GM10248 (cell line): ENCODE measurements around the gene PPIL4.

ENCODE experiments used
- CTCF ChIA-PET: fragments of 300-600 bp; sonication (Branson Sonifier 250); formaldehyde crosslinking; extraction: SDS; loops from one replicate; lab custom pipeline; 2021; ENCODE audit warnings: antibody characterized with exemption; lab: Yijun Ruan, JAX
- POLR2A ChIA-PET: fragments of 350-650 bp; sonication (Branson Sonifier 250); formaldehyde crosslinking; extraction: SDS; loops from one replicate; lab custom pipeline; 2020; ENCODE audit warnings: antibody characterized with exemption; lab: Yijun Ruan, JAX
- DNase-seq: peaks from one replicate; pipeline ENCODE4 v3.0.0; 2012; ENCODE audit errors: extremely low spot score
- TF ChIP-seq, protein P1 (sequence below): IDR thresholded peaks from 2 replicates; pipeline ENCODE4 v1.5.1; 2012; ENCODE audit warnings: mild to moderate bottlenecking, low read depth; ENCODE audit errors: extremely low read depth, missing control alignments, control extremely low read depth

The PPIL4 gene

GRCh38 chr6:149477544-149477943 lies 68.3 kb downstream of the PPIL4 start:
- POLR2A ChIA-PET: no interaction called here
- CTCF ChIA-PET: interaction anchor here (0.7 to 1.2 kb wide), 3 partner anchors 9 to 220 kb away, joined by 3 to 4 read pairs (median 3); no protein-coding TSS in a partner anchor
- no peak for DNase-seq
- TF ChIP-seq, protein P1, sequence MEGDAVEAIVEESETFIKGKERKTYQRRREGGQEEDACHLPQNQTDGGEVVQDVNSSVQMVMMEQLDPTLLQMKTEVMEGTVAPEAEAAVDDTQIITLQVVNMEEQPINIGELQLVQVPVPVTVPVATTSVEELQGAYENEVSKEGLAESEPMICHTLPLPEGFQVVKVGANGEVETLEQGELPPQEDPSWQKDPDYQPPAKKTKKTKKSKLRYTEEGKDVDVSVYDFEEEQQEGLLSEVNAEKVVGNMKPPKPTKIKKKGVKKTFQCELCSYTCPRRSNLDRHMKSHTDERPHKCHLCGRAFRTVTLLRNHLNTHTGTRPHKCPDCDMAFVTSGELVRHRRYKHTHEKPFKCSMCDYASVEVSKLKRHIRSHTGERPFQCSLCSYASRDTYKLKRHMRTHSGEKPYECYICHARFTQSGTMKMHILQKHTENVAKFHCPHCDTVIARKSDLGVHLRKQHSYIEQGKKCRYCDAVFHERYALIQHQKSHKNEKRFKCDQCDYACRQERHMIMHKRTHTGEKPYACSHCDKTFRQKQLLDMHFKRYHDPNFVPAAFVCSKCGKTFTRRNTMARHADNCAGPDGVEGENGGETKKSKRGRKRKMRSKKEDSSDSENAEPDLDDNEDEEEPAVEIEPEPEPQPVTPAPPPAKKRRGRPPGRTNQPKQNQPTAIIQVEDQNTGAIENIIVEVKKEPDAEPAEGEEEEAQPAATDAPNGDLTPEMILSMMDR: no peak

GRCh38 chr6:149476789-149477455 lies 68.9 kb downstream of the PPIL4 start:
- no peak for DNase-seq
- POLR2A ChIA-PET: no interaction called here

DNA sequence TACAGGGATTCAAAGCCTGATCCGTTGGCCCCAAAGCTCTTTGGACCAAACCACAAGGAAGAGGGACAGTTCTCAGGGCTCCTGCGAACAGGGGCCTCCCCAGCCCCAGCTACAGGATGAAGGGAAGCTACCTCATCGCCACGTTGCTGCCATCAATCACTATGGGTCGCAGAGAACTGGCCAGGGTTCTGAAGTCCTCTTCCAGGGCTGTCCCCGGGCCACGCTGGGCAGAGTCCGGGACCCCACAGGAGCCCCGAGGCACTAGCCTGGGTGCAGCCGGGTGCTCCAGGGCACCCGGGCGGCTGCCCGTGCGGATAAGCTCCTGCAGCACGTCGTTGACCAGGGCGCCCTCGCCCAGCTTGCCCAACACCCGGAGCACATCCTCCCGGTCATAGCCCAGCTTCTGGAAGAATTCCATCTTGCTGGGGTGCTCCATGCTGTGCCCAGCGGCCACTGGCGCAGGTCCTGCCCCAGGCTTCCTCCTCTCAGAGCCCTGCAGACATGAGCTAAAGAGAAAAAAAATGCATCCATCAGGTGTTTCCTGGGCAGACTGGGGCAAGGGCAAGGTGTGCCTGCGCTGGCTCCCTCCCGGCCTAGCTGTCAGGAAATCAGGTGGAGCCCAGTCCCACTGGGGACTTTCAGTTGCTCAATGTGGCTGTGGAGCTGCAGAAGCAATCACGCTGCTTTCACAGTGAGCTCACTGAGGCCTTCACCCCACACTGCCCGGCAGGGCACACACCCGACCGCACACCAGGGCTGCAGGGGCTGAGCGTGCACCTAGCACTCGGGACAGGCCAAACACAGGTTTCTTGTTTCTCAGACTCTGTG lies 71.5 kb downstream of the PPIL4 start:
- TF ChIP-seq, protein P1: no peak
- DNase-seq: no peak
- ChIA-PET POLR2A (no interaction called here), CTCF (interaction anchor here (0.7 to 2.9 kb wide), 12 partner anchors 9 to 437 kb away, joined by 3 to 37 read pairs (median 3); partner anchors contain the start of gene ZC3H12D)

More at GRCh38 chr6:149476789-149477455, 68.9 kb downstream of the PPIL4 start:
- TF ChIP-seq, protein P1: no peak
- CTCF ChIA-PET: no interaction called here

DNA sequence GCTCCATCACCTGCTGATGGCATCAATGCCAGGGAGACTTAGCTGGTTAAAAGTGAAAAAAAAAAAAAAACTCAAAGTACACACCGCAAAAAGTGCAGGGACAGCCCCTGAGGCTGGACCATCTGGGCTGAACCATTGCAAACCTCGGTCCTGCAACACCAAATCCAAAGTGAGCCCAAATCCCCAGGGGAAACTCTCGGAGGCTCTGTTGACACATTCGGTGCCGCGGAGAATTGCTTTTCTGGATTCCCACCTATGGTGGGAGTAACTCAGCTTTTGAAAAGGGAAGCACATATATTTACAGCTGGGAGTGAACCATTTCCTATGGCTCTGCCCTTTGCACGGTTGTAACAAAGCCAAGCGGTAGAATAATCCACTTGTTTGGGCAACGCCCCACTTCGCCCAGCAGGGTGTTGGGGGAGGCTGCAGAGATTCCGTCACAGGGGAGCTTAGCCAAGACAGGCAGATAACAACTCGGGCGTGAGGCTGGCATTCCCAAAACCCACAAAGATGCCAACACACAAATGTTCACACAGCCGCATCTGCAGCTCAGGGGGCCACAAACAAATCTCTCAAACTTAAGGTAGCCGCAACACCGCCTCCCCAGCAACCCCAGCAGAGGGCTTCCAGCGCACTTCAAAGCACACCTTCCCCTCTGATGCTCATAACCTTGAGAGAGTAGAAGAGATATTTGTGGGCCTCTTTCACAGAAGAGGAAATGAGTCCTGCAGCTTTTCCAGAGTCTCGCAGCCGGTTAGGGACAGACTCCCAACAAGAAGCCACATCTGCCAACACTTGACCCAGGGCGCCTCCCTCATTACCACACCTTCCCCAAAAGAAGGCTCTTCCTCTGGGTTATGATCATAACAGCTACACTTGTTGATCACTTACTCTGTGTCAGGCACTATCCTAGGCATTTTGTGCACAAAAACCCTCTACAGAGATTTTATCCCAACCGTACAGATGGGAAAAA lies 72.5 kb downstream of the PPIL4 start:
- no peak for DNase-seq
- TF ChIP-seq, protein P1: peak; percentile 20
- CTCF ChIA-PET: interaction anchor here (0.7 to 2.9 kb wide), 11 partner anchors 9 to 436 kb away, joined by 3 to 37 read pairs (median 4); partner anchors contain the start of gene ZC3H12D
- POLR2A ChIA-PET: interaction anchor here (0.6 to 0.8 kb wide), 2 partner anchors 11 to 714 kb away, joined by 4 to 5 read pairs; partner anchors contain the start of gene ZC3H12D

DNA sequence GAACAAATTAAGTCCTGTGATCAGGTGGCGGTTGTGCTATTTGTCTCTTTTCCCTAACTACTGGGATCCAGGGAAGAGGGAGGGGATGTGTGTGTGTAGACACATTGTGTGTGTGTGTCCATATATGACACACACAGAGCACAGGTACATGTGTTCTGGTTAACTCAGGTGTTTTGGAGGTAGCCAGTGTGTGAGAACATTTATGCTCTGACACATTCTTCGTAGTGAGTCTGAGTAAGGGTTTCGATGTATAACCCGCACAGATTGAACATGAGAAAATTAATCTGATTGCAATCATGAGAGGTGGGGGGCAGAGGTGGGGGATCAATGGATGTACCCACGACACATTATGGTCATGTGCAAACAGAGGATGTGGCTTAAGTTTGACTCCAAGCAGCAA lies 73.6 kb downstream of the PPIL4 start:
- ChIA-PET POLR2A (no interaction called here), CTCF (interaction anchor here (1.5 kb wide), 1 partner anchor 9 kb away, joined by 6 read pairs; no protein-coding TSS in a partner anchor)
- TF ChIP-seq, protein P1: no peak
- no peak for DNase-seq
